Measurements from ENCODE around the gene CELSR1. TPM values are rescaled to one million over a fixed set of nuclear protein-coding genes. Genes with fewer than 3 reads are reported as not detected.

Gene CELSR1, protein sequence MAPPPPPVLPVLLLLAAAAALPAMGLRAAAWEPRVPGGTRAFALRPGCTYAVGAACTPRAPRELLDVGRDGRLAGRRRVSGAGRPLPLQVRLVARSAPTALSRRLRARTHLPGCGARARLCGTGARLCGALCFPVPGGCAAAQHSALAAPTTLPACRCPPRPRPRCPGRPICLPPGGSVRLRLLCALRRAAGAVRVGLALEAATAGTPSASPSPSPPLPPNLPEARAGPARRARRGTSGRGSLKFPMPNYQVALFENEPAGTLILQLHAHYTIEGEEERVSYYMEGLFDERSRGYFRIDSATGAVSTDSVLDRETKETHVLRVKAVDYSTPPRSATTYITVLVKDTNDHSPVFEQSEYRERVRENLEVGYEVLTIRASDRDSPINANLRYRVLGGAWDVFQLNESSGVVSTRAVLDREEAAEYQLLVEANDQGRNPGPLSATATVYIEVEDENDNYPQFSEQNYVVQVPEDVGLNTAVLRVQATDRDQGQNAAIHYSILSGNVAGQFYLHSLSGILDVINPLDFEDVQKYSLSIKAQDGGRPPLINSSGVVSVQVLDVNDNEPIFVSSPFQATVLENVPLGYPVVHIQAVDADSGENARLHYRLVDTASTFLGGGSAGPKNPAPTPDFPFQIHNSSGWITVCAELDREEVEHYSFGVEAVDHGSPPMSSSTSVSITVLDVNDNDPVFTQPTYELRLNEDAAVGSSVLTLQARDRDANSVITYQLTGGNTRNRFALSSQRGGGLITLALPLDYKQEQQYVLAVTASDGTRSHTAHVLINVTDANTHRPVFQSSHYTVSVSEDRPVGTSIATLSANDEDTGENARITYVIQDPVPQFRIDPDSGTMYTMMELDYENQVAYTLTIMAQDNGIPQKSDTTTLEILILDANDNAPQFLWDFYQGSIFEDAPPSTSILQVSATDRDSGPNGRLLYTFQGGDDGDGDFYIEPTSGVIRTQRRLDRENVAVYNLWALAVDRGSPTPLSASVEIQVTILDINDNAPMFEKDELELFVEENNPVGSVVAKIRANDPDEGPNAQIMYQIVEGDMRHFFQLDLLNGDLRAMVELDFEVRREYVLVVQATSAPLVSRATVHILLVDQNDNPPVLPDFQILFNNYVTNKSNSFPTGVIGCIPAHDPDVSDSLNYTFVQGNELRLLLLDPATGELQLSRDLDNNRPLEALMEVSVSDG (N-terminal part only)
- 6.6 TPM for polyA plus RNA-seq (2013, experiment 1 of 2)
- polyA plus RNA-seq (2013, experiment 2 of 2) = 7.3 TPM

- H3K4me2 ChIP-seq (ENCODE audit: insufficient read depth, low read length, poor library complexity, severe bottlenecking) = peak within 1 kb of the TSS; percentile 87
- H2BK120ac ChIP-seq (ENCODE audit: low read depth, low read length) = no peak within 1 kb of the TSS
- peak within 1 kb of the TSS; percentile 78 for H2AK5ac ChIP-seq (ENCODE audit: low read depth, low read length)
- H3K4me3 ChIP-seq (ENCODE audit: low read length in 2 of 2) = peak within 1 kb of the TSS; percentile 47 to 83
- H2BK15ac ChIP-seq (ENCODE audit: low read length) = peak within 1 kb of the TSS; percentile 94
- WGBS, 2 donors (ENCODE audit: extremely low coverage in 2 of 2, insufficient read length in 2 of 2, insufficient replicate concordance in 1 of 2) = no CpG with 5 or more reads among the region's 101 CpGs
- peak within 1 kb of the TSS; percentile 67 for H3K9ac ChIP-seq (ENCODE audit: low read depth, low read length, poor library complexity)
- peak within 1 kb of the TSS; percentile 96 for H3K14ac ChIP-seq (ENCODE audit: low read length)
- H2BK12ac ChIP-seq (ENCODE audit: low read length) = peak within 1 kb of the TSS; percentile 16
- no peak within 1 kb of the TSS for H4K8ac ChIP-seq (ENCODE audit: low read depth, low read length)
- peaks cover 7 to 28% of the 10 kb centered on the region in 2 donors for H3K4me1 ChIP-seq (ENCODE audit: control insufficient read depth in 2 of 2, insufficient read depth in 1 of 2, low read depth in 1 of 2, low read length in 2 of 2)
- H3K4ac ChIP-seq (ENCODE audit: low read length) = no peak within 1 kb of the TSS
- H3K36me3 ChIP-seq (replicated peaks in 1 of 2; ENCODE audit: control insufficient read depth in 2 of 2, insufficient read depth in 2 of 2, low read length in 2 of 2) = peaks cover 17 to 36% of the 10 kb centered on the region in 2 donors
- H4K91ac ChIP-seq (ENCODE audit: low read depth, low read length, poor library complexity) = no peak within 1 kb of the TSS
- peaks cover 5% of the 10 kb centered on the region for H3K79me1 ChIP-seq (ENCODE audit: low read depth, low read length)
- H2BK5ac ChIP-seq (ENCODE audit: low read length) = peak within 1 kb of the TSS; percentile 20
- H3K9me3 ChIP-seq (replicated peaks in 1 of 2; ENCODE audit: control insufficient read depth in 2 of 2, insufficient read depth in 1 of 2, low read depth in 1 of 2, low read length in 2 of 2) = peaks cover 28 to 39% of the 10 kb centered on the region in 2 donors
- peak; percentile 55 for DNase-seq (ENCODE audit: low spot score)
- peaks cover 0 to 33% (median 10%) of the 10 kb centered on the region in 3 experiments for H3K27me3 ChIP-seq (ENCODE audit: control insufficient read depth in 3 of 3, insufficient read depth in 3 of 3, low read depth in 1 of 3, low read length in 3 of 3)
- H3K23ac ChIP-seq (ENCODE audit: low read depth, low read length, poor library complexity) = peak within 1 kb of the TSS; percentile 87
- H2AFZ ChIP-seq (ENCODE audit: low read length) = peak within 1 kb of the TSS; percentile 91
- H3K18ac ChIP-seq (ENCODE audit: low read length) = peak within 1 kb of the TSS; percentile 92
- no peak within 1 kb of the TSS for H3K27ac ChIP-seq (replicated peaks; ENCODE audit: low read length)
Observed at GRCh38 chr22:46537225-46537945, at the start of gene CELSR1. Gene CELSR1 (minus strand): TSS chr22:46537620. CDS start chr22:46537170, 450 bp downstream.

- Histone ChIP-seq H3K4me2 (ENCODE audit: insufficient read depth, low read length, poor library complexity, severe bottlenecking) (no peak overlapping the region), H3K79me1 (ENCODE audit: low read depth, low read length) (peaks cover 19% of the 10 kb centered on the region), H2BK120ac (ENCODE audit: low read depth, low read length) (no peak overlapping the region), H3K4ac (ENCODE audit: low read length) (no peak overlapping the region), H3K23ac (ENCODE audit: low read depth, low read length, poor library complexity) (no peak overlapping the region), H3K4me1 (ENCODE audit: control insufficient read depth in 2 of 2, insufficient read depth in 1 of 2, low read depth in 1 of 2, low read length in 2 of 2) (peaks cover 9 to 21% of the 10 kb centered on the region in 2 donors), H4K91ac (ENCODE audit: low read depth, low read length, poor library complexity) (no peak overlapping the region), H4K8ac (ENCODE audit: low read depth, low read length) (no peak overlapping the region), H3K14ac (ENCODE audit: low read length) (no peak overlapping the region), H2BK15ac (ENCODE audit: low read length) (no peak overlapping the region), H2AFZ (ENCODE audit: low read length) (no peak overlapping the region), H3K27ac (replicated peaks; ENCODE audit: low read length) (no peak overlapping the region), H3K9ac (ENCODE audit: low read depth, low read length, poor library complexity) (no peak overlapping the region), H3K36me3 (replicated peaks in 1 of 2; ENCODE audit: control insufficient read depth in 2 of 2, insufficient read depth in 2 of 2, low read length in 2 of 2) (no peaks in the 10 kb centered on the region), H3K4me3 (ENCODE audit: low read length in 2 of 2) (no peak overlapping the region), H2AK5ac (ENCODE audit: low read depth, low read length) (peak overlapping the region; percentile 75), H3K9me3 (replicated peaks in 1 of 2; ENCODE audit: control insufficient read depth in 2 of 2, insufficient read depth in 1 of 2, low read depth in 1 of 2, low read length in 2 of 2) (no peaks in the 10 kb centered on the region), H2BK5ac (ENCODE audit: low read length) (no peak overlapping the region), H3K27me3 (ENCODE audit: control insufficient read depth in 3 of 3, insufficient read depth in 3 of 3, low read depth in 1 of 3, low read length in 3 of 3) (peaks cover 0 to 18% (median 0%) of the 10 kb centered on the region in 3 experiments), H3K18ac (ENCODE audit: low read length) (no peak overlapping the region), H2BK12ac (ENCODE audit: low read length) (no peak overlapping the region)
- DNase-seq (ENCODE audit: low spot score) = no peak
- WGBS, 2 donors (ENCODE audit: extremely low coverage in 2 of 2, insufficient read length in 2 of 2, insufficient replicate concordance in 1 of 2) = no CpG with 5 or more reads among the region's 9 CpGs
Observed at GRCh38 chr22:46587061-46587460, 49.6 kb upstream of the CELSR1 start.

DNA sequence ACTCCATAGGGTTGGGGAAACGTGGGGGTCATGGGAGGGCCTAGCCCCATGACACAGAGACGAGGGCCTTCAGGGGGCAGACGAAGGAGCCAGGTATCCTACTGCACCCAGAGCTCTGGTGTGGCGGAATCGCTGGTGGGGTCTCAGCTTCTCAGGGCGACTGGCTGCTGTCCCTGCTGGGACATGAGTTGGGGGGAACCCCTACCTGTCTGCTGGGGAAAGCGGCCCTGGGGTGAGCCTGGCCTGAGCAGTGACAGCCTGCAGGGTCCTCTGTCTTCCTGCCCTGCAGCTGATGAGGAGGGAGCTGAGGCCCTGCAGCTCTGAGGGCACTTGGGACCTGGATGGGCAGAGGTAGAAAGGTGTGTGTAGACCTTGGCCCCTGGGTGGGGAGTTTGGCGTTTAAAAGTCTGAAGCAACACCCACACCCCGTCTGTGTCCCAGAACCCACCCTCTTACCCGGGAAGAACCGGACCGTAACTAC lies 49.2 kb upstream of the CELSR1 start:
- H4K91ac ChIP-seq (ENCODE audit: low read depth, low read length, poor library complexity) = no peak overlapping the region
- H3K4me1 ChIP-seq (ENCODE audit: control insufficient read depth in 2 of 2, insufficient read depth in 1 of 2, low read depth in 1 of 2, low read length in 2 of 2) = peaks cover 9 to 26% of the 10 kb centered on the region in 2 donors

More for the DNA sequence above, 49.2 kb upstream of the CELSR1 start:
- Histone ChIP-seq H4K8ac (ENCODE audit: low read depth, low read length) (peak overlapping the region; percentile 17), H2BK12ac (ENCODE audit: low read length) (no peak overlapping the region), H3K18ac (ENCODE audit: low read length) (peak overlapping the region; percentile 57), H3K36me3 (replicated peaks in 1 of 2; ENCODE audit: control insufficient read depth in 2 of 2, insufficient read depth in 2 of 2, low read length in 2 of 2) (no peaks in the 10 kb centered on the region), H3K9me3 (replicated peaks in 1 of 2; ENCODE audit: control insufficient read depth in 2 of 2, insufficient read depth in 1 of 2, low read depth in 1 of 2, low read length in 2 of 2) (peaks cover 0 to 2% of the 10 kb centered on the region in 2 donors), H3K23ac (ENCODE audit: low read depth, low read length, poor library complexity) (no peak overlapping the region), H3K4ac (ENCODE audit: low read length) (no peak overlapping the region), H2BK15ac (ENCODE audit: low read length) (no peak overlapping the region), H3K27ac (replicated peaks; ENCODE audit: low read length) (no peak overlapping the region), H3K9ac (ENCODE audit: low read depth, low read length, poor library complexity) (no peak overlapping the region), H2BK120ac (ENCODE audit: low read depth, low read length) (peak overlapping the region; percentile 81), H2AK5ac (ENCODE audit: low read depth, low read length) (peak overlapping the region; percentile 75), H3K14ac (ENCODE audit: low read length) (no peak overlapping the region), H2BK5ac (ENCODE audit: low read length) (peak overlapping the region; percentile 39), H3K4me2 (ENCODE audit: insufficient read depth, low read length, poor library complexity, severe bottlenecking) (no peak overlapping the region), H3K27me3 (ENCODE audit: control insufficient read depth in 3 of 3, insufficient read depth in 3 of 3, low read depth in 1 of 3, low read length in 3 of 3) (peaks cover 0 to 18% (median 0%) of the 10 kb centered on the region in 3 experiments), H3K4me3 (ENCODE audit: low read length in 2 of 2) (no peak overlapping the region), H3K79me1 (ENCODE audit: low read depth, low read length) (peaks cover 19% of the 10 kb centered on the region), H2AFZ (ENCODE audit: low read length) (no peak overlapping the region)
- WGBS, 2 donors (ENCODE audit: extremely low coverage in 2 of 2, insufficient read length in 2 of 2, insufficient replicate concordance in 1 of 2) = no CpG with 5 or more reads among the region's 12 CpGs
- DNase-seq (ENCODE audit: low spot score) = no peak

Measured in neuronal stem cell (in vitro differentiated cells).